WTC11 (cell line): ENCODE results near the gene ZNF582. TPM values are rescaled to one million over a fixed set of nuclear protein-coding genes. Genes with fewer than 3 reads are reported as not detected.

Experiments used
- ATAC-seq: fragments of 200-7000 bp; cut with Tn5 transposase; 2 replicates; pipeline ENCODE4 v1.10.0; 2021; ENCODE audit warnings: mild to moderate bottlenecking, moderate library complexity
- CTCF ChIA-PET: fragments of 300-600 bp; sonication (Branson Sonifier 250); formaldehyde crosslinking; loops from one replicate; lab custom pipeline; 2021; ENCODE audit warnings: antibody characterized with exemption; lab: Charles Lee
- POLR2A ChIA-PET: fragments of 350-600 bp; sonication (Branson Sonifier 250); formaldehyde crosslinking; loops from one replicate; lab custom pipeline; 2021; ENCODE audit warnings: antibody characterized with exemption; lab: Charles Lee
- DNase-seq: peaks from one replicate; pipeline ENCODE4 v3.0.0; 2021; ENCODE audit warnings: low spot score
- H3K27ac Mint-ChIP-seq: 2 replicates; pipeline ENCODE4 v1.8.0; 2021; ENCODE audit warnings: mixed read lengths
- H3K27me3 Mint-ChIP-seq: 2 replicates; pipeline ENCODE4 v1.8.0; 2021; ENCODE audit warnings: low read depth, mild to moderate bottlenecking, moderate library complexity, mixed read lengths
- H3K36me3 Mint-ChIP-seq: 2 replicates; pipeline ENCODE4 v1.8.0; 2021; ENCODE audit warnings: mixed read lengths
- H3K4me1 Mint-ChIP-seq: 2 replicates; pipeline ENCODE4 v1.8.0; 2022; ENCODE audit warnings: mixed read lengths
- H3K4me3 Mint-ChIP-seq: 2 replicates; pipeline ENCODE4 v1.8.0; 2021; ENCODE audit warnings: mild to moderate bottlenecking, moderate library complexity, mixed read lengths
- H3K9me3 Mint-ChIP-seq: 2 replicates; pipeline ENCODE4 v1.8.0; 2021; ENCODE audit warnings: mixed read lengths
- CBFB ChIP-seq: sonication (generic); formaldehyde crosslinking; IDR thresholded peaks from 2 replicates; pipeline ENCODE4 v1.8.1; 2022; ENCODE audit warnings: mild to moderate bottlenecking, low read depth, missing genetic modification reagents
- CREB1 ChIP-seq: sonication (generic); formaldehyde crosslinking; IDR thresholded peaks from 2 replicates; pipeline ENCODE4 v1.8.0; 2023; ENCODE audit warnings: mild to moderate bottlenecking, missing genetic modification reagents
- ESRRA ChIP-seq: sonication (generic); formaldehyde crosslinking; IDR thresholded peaks from 2 replicates; pipeline ENCODE4 v1.8.1; 2022; ENCODE audit warnings: mild to moderate bottlenecking, missing genetic modification reagents, borderline replicate concordance
- FOXK1 ChIP-seq: sonication (generic); formaldehyde crosslinking; IDR thresholded peaks from 2 replicates; pipeline ENCODE4 v1.8.0; 2022; ENCODE audit warnings: mild to moderate bottlenecking, moderate library complexity, missing genetic modification reagents
- JAZF1 ChIP-seq: fragments of 250-450 bp; sonication (Bioruptor Pico); IDR thresholded peaks from 2 replicates; pipeline ENCODE4 v1.9.0; 2021; ENCODE audit warnings: moderate library complexity, mild to moderate bottlenecking, inconsistent platforms
- NFATC4 ChIP-seq: fragments of 250-450 bp; sonication (Bioruptor Pico); IDR thresholded peaks from 2 replicates; pipeline ENCODE4 v1.9.0; 2021; ENCODE audit warnings: mild to moderate bottlenecking
- NFE2L1 ChIP-seq: sonication (generic); formaldehyde crosslinking; IDR thresholded peaks from 2 replicates; pipeline ENCODE4 v1.8.1; 2023; ENCODE audit warnings: missing genetic modification reagents
- NR1H2 ChIP-seq: sonication (generic); formaldehyde crosslinking; IDR thresholded peaks from 2 replicates; pipeline ENCODE4 v1.9.0; 2021; ENCODE audit warnings: mild to moderate bottlenecking, moderate library complexity, missing genetic modification reagents
- SMAD3 ChIP-seq: sonication (generic); formaldehyde crosslinking; IDR thresholded peaks from 2 replicates; pipeline ENCODE4 v1.8.0; 2022; ENCODE audit warnings: missing genetic modification reagents, mild to moderate bottlenecking, borderline replicate concordance
- ZBTB21 ChIP-seq: sonication (generic); formaldehyde crosslinking; IDR thresholded peaks from 2 replicates; pipeline ENCODE4 v1.8.1; 2023; ENCODE audit warnings: mild to moderate bottlenecking, missing genetic modification reagents, borderline replicate concordance
- ZNF232 ChIP-seq: sonication (generic); formaldehyde crosslinking; IDR thresholded peaks from 2 replicates; pipeline ENCODE4 v1.8.0; 2022; ENCODE audit warnings: mild to moderate bottlenecking, missing genetic modification reagents
- total RNA-seq: library from RNA; stranded (reverse); gene quantifications from 3 replicates; pipeline ENCODE4 v1.2.3, GENCODE V29; 2021
- TF ChIP-seq, protein P1 (sequence below): sonication (generic); formaldehyde crosslinking; conservative IDR thresholded peaks from 2 replicates; pipeline ENCODE4 v1.8.1; 2023; ENCODE audit warnings: mild to moderate bottlenecking, low read depth, missing genetic modification reagents, moderate library complexity
- TF ChIP-seq, protein P2 (sequence below): sonication (generic); formaldehyde crosslinking; IDR thresholded peaks from 2 replicates; pipeline ENCODE4 v1.8.1; 2023; ENCODE audit warnings: mild to moderate bottlenecking, missing genetic modification reagents
- TF ChIP-seq, protein P3 (sequence below): sonication (generic); formaldehyde crosslinking; IDR thresholded peaks from 2 replicates; pipeline ENCODE4 v1.8.1; 2023; ENCODE audit warnings: mild to moderate bottlenecking, missing genetic modification reagents, moderate library complexity
- TF ChIP-seq, protein P4 (sequence below): fragments of 250-450 bp; sonication (Bioruptor Pico); IDR thresholded peaks from 2 replicates; pipeline ENCODE4 v1.9.0; 2021; ENCODE audit warnings: moderate library complexity, mild to moderate bottlenecking, inconsistent platforms, borderline replicate concordance
- TF ChIP-seq, protein P5 (sequence below): sonication (generic); formaldehyde crosslinking; IDR thresholded peaks from 2 replicates; pipeline ENCODE4 v1.8.0; 2022; ENCODE audit warnings: mild to moderate bottlenecking, missing genetic modification reagents
- TF ChIP-seq, protein P6 (sequence below): sonication (generic); formaldehyde crosslinking; IDR thresholded peaks from 2 replicates; pipeline ENCODE4 v1.8.1; 2023; ENCODE audit warnings: mild to moderate bottlenecking, missing genetic modification reagents
- TF ChIP-seq, protein P7 (sequence below): sonication (generic); formaldehyde crosslinking; IDR thresholded peaks from 2 replicates; pipeline ENCODE4 v1.8.1; 2022; ENCODE audit warnings: mild to moderate bottlenecking, moderate library complexity, missing genetic modification reagents

ZNF582 gene
- total RNA-seq, 1 experiment from 2014 or later: 3.5 TPM

DNA sequence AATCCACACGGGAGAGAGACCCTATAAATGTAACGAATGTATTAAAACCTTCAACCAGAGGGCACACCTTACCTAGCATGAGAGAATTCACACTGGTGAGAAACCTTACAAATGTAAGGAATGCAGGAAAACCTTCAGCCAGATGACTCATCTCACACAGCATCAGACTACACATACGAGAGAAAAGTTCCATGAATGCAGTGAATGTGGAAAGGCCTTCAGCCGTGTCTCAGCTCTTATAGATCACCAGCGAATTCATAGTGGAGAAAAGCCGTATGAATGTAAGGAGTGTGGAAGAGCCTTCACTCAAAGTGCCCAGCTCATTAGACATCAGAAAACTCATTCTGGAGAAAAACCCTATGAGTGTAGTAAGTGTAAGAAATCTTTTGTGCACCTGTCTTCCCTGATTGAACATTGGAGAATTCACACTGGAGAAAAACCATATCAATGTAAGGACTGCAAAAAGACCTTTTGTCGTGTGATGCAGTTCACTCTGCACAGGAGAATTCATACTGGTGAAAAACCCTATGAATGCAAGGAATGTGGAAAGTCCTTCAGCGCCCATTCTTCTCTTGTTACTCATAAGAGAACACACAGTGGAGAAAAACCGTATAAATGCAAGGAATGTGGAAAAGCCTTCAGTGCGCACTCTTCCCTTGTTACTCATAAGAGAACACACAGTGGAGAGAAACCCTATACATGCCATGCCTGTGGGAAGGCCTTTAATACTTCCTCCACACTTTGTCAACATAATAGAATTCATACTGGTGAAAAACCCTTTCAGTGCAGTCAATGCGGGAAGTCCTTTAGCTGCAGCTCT is 16.0 kb downstream of the ZNF582 start:
- H3K4me1 Mint-ChIP-seq: no peaks in the 10 kb centered on the region
- ChIA-PET POLR2A (no interaction called here), CTCF (interaction anchor here (0.5 to 0.6 kb wide), 2 partner anchors 11 to 28 kb away, joined by 3 to 5 read pairs; no protein-coding TSS in a partner anchor)
- H3K4me3 Mint-ChIP-seq: no peak overlapping the region
- DNase-seq (no peak), ATAC-seq (no peak)
- H3K27ac Mint-ChIP-seq: no peak overlapping the region
- H3K9me3 Mint-ChIP-seq: peaks cover 29% of the 10 kb centered on the region
- H3K27me3 Mint-ChIP-seq: no peaks in the 10 kb centered on the region
- peaks cover 64% of the 10 kb centered on the region for H3K36me3 Mint-ChIP-seq
- TF ChIP-seq CBFB (CRISPR knock-in tag) (no peak), JAZF1 (no peak)
- TF ChIP-seq, protein P1, sequence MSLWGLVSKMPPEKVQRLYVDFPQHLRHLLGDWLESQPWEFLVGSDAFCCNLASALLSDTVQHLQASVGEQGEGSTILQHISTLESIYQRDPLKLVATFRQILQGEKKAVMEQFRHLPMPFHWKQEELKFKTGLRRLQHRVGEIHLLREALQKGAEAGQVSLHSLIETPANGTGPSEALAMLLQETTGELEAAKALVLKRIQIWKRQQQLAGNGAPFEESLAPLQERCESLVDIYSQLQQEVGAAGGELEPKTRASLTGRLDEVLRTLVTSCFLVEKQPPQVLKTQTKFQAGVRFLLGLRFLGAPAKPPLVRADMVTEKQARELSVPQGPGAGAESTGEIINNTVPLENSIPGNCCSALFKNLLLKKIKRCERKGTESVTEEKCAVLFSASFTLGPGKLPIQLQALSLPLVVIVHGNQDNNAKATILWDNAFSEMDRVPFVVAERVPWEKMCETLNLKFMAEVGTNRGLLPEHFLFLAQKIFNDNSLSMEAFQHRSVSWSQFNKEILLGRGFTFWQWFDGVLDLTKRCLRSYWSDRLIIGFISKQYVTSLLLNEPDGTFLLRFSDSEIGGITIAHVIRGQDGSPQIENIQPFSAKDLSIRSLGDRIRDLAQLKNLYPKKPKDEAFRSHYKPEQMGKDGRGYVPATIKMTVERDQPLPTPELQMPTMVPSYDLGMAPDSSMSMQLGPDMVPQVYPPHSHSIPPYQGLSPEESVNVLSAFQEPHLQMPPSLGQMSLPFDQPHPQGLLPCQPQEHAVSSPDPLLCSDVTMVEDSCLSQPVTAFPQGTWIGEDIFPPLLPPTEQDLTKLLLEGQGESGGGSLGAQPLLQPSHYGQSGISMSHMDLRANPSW (CRISPR knock-in tag): no peak

DNA sequence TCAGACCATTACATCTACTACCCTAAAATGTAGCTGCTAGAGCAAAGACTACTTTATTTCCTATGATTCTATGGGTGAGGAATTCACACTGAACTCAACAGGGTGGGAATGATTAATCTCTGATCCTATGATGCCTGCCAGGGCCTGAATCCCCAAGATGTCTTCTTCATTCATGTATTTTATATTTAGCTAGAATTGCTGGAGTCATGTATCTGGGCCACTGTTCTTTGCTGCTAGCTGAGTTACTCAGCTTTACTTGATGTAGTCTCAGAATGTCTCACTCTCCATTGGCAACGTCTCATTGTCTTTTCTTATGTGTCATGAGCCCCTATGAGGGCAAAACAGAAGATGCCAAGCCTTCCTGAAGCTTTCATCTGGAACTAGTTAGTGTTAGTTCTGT is 21.1 kb downstream of the ZNF582 start:
- Mint-ChIP-seq H3K27me3 (no peaks in the 10 kb centered on the region), H3K4me1 (peaks cover 14% of the 10 kb centered on the region), H3K9me3 (peaks cover 6% of the 10 kb centered on the region), H3K27ac (no peak overlapping the region), H3K4me3 (no peak overlapping the region), H3K36me3 (peaks cover 77% of the 10 kb centered on the region)
- POLR2A ChIA-PET: no interaction called here
- DNase-seq (no peak), ATAC-seq (no peak)
- TF ChIP-seq, protein P2, sequence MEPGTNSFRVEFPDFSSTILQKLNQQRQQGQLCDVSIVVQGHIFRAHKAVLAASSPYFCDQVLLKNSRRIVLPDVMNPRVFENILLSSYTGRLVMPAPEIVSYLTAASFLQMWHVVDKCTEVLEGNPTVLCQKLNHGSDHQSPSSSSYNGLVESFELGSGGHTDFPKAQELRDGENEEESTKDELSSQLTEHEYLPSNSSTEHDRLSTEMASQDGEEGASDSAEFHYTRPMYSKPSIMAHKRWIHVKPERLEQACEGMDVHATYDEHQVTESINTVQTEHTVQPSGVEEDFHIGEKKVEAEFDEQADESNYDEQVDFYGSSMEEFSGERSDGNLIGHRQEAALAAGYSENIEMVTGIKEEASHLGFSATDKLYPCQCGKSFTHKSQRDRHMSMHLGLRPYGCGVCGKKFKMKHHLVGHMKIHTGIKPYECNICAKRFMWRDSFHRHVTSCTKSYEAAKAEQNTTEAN (CRISPR knock-in tag): no peak
- TF ChIP-seq NFE2L1 (CRISPR knock-in tag): no peak
- TF ChIP-seq CREB1 (CRISPR knock-in tag): no peak
- CTCF ChIA-PET: no interaction called here

DNA sequence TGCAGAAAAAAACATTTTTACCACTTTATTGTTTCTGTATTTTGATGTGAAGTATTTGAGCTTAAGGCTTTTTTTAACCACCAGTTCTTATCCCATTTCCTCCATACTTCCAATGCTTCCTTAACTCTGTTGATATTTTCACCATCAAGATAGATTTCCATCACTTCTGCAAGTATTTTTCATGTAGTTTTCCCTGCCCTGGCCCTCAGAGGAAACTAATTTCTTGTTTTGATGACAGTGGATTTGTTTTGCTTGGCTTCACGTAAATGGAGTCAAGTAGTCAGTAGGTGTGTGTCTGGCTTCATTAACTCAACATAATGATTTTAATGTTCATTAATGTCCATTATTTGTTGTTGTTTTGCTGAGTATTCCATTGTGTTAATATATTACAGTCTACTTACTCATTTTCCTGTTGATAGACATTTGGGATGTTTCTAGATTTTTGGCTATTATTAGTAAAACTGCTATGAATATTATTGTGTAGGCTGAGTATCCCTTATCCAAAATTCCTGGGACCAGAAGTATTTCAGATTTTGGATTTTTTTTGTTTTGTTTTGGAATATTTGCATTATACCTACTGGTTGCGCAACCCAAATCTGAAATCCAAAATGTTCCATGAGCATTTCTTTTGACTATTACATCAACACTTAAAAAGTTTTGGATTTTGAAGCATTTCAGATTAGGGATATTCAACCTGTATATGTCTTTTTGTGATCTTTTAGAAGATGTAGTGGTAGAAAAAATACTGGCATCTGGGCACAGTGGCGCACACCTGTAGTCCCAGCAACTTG is 23.3 kb downstream of the ZNF582 start:
- Mint-ChIP-seq H3K27me3 (no peaks in the 10 kb centered on the region), H3K9me3 (peaks cover 15% of the 10 kb centered on the region), H3K27ac (no peak overlapping the region), H3K4me3 (peak overlapping the region; percentile 47; the same call in 1 of the 2 replicates), H3K36me3 (peaks cover 69% of the 10 kb centered on the region), H3K4me1 (peaks cover 14% of the 10 kb centered on the region)
- no peak for ATAC-seq
- ChIA-PET CTCF (interaction anchor here (0.6 kb wide), 1 partner anchor 817 kb away, joined by 4 read pairs; no protein-coding TSS in a partner anchor), POLR2A (no interaction called here)
- DNase-seq: no peak
- no peak for TF ChIP-seq ZBTB21
- TF ChIP-seq FOXK1 (CRISPR knock-in tag): no peak
- TF ChIP-seq, protein P3, sequence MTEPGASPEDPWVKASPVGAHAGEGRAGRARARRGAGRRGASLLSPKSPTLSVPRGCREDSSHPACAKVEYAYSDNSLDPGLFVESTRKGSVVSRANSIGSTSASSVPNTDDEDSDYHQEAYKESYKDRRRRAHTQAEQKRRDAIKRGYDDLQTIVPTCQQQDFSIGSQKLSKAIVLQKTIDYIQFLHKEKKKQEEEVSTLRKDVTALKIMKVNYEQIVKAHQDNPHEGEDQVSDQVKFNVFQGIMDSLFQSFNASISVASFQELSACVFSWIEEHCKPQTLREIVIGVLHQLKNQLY (CRISPR knock-in tag): no peak
- TF ChIP-seq NR1H2 (CRISPR knock-in tag): no peak
- no peak for TF ChIP-seq ZNF232 (CRISPR knock-in tag)
- TF ChIP-seq, protein P4, sequence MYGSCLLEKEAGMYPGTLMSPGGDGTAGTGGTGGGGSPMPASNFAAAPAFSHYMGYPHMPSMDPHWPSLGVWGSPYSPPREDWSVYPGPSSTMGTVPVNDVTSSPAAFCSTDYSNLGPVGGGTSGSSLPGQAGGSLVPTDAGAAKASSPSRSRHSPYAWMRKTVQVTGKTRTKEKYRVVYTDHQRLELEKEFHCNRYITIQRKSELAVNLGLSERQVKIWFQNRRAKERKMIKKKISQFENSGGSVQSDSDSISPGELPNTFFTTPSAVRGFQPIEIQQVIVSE (CRISPR knock-in tag): no peak
- TF ChIP-seq, protein P5, sequence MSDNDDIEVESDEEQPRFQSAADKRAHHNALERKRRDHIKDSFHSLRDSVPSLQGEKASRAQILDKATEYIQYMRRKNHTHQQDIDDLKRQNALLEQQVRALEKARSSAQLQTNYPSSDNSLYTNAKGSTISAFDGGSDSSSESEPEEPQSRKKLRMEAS (CRISPR knock-in tag): no peak
- TF ChIP-seq, protein P6, sequence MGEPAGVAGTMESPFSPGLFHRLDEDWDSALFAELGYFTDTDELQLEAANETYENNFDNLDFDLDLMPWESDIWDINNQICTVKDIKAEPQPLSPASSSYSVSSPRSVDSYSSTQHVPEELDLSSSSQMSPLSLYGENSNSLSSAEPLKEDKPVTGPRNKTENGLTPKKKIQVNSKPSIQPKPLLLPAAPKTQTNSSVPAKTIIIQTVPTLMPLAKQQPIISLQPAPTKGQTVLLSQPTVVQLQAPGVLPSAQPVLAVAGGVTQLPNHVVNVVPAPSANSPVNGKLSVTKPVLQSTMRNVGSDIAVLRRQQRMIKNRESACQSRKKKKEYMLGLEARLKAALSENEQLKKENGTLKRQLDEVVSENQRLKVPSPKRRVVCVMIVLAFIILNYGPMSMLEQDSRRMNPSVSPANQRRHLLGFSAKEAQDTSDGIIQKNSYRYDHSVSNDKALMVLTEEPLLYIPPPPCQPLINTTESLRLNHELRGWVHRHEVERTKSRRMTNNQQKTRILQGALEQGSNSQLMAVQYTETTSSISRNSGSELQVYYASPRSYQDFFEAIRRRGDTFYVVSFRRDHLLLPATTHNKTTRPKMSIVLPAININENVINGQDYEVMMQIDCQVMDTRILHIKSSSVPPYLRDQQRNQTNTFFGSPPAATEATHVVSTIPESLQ (CRISPR knock-in tag): no peak
- TF ChIP-seq, protein P7, sequence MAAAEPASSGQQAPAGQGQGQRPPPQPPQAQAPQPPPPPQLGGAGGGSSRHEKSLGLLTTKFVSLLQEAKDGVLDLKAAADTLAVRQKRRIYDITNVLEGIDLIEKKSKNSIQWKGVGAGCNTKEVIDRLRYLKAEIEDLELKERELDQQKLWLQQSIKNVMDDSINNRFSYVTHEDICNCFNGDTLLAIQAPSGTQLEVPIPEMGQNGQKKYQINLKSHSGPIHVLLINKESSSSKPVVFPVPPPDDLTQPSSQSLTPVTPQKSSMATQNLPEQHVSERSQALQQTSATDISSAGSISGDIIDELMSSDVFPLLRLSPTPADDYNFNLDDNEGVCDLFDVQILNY (CRISPR knock-in tag): no peak
- TF ChIP-seq NFATC4 (CRISPR knock-in tag): no peak
- no peak for TF ChIP-seq SMAD3 (CRISPR knock-in tag)
- no peak for TF ChIP-seq ESRRA (CRISPR knock-in tag)
- TF ChIP-seq, all 79 proteins: peak for 0
